ENCODE measurements around the gene PRTN3. TPM values are rescaled to one million over a fixed set of nuclear protein-coding genes. Genes with fewer than 3 reads are reported as not detected.

PRTN3 gene
- total RNA-seq, 1 donor from 2014 or later = not detected

GRCh38 chr19:825897-826644 is 14.7 kb upstream of the PRTN3 start:
- Mint-ChIP-seq H3K36me3 (no peaks in the 10 kb centered on the region), H3K27me3 (no peaks in the 10 kb centered on the region), H3K4me1 (ENCODE audit: unreplicated experiment) (no peaks in the 10 kb centered on the region), H3K4me3 (no peak overlapping the region), H3K27ac (no peak overlapping the region), H3K9me3 (no peaks in the 10 kb centered on the region)
- DNase-seq (ENCODE audit: extremely low spot score, unreplicated experiment) = no peak
- TF ChIP-seq, protein P1, sequence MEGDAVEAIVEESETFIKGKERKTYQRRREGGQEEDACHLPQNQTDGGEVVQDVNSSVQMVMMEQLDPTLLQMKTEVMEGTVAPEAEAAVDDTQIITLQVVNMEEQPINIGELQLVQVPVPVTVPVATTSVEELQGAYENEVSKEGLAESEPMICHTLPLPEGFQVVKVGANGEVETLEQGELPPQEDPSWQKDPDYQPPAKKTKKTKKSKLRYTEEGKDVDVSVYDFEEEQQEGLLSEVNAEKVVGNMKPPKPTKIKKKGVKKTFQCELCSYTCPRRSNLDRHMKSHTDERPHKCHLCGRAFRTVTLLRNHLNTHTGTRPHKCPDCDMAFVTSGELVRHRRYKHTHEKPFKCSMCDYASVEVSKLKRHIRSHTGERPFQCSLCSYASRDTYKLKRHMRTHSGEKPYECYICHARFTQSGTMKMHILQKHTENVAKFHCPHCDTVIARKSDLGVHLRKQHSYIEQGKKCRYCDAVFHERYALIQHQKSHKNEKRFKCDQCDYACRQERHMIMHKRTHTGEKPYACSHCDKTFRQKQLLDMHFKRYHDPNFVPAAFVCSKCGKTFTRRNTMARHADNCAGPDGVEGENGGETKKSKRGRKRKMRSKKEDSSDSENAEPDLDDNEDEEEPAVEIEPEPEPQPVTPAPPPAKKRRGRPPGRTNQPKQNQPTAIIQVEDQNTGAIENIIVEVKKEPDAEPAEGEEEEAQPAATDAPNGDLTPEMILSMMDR (conservative IDR thresholded peaks at IDR 0.05) = no peak

DNA sequence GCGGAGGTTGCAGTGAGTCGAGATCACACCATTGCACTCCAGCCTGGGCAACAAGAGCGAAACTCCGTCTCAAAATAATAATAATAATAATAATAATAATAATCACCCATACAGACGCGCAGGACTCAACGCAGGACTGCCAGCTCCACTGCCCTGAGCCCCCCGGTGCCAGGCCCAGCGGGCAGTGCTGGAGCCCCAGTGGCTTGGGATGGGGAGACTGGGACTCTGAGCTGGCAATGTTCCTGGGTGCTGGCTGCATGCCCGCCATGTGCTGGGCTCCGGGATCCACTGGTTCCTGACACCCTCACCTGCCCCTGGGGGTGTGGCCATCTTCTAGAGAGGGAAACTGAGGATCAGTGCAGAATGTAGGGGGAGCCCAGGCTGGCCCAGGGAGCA is 13.5 kb upstream of the PRTN3 start:
- no peak overlapping the region for H3K4me3 Mint-ChIP-seq

DNA sequence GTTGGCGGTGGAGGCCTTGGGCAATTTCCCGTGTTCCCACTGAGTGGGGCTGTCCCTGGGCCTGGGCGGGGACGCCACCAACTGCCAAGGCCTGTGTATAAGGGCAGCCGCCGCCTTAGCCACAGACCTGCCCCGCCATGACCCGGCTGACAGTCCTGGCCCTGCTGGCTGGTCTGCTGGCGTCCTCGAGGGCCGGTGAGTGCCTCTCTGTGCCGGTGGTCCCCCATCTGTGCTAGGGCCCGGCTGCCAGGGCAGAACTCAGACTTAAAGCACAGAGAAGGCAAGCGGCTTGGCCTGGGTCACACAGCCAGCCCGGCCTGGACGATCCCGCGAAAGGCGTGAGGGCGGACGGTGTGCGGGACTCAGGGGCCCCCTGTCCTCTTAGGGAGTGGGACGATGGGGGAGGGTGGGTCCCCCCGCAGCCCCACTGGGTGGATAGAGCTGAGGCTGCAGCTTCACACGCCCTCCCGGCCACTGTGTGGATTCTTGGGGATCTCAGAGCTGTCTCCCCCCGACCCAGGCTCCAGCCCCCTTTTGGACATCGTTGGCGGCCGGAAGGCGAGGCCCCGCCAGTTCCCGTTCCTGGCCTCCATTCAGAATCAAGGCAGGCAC is 13.0 kb upstream of the PRTN3 start, which contains the start of gene AZU1:
TSS of gene AZU1 (plus strand) at position 128 of the 612 bp plus-strand sequence. CDS start at position 138, 10 bp downstream.
- Mint-ChIP-seq H3K27ac (no peak within 1 kb of the TSS), H3K9me3 (no peaks in the 10 kb centered on the region), H3K27me3 (no peaks in the 10 kb centered on the region), H3K4me3 (no peak within 1 kb of the TSS), H3K4me1 (ENCODE audit: unreplicated experiment) (no peaks in the 10 kb centered on the region), H3K36me3 (no peaks in the 10 kb centered on the region)
- DNase-seq (ENCODE audit: extremely low spot score, unreplicated experiment) = no peak
- TF ChIP-seq, protein P1 (conservative IDR thresholded peaks at IDR 0.05) = no peak

More for the DNA sequence above, 13.5 kb upstream of the PRTN3 start:
- no peaks in the 10 kb centered on the region for H3K9me3 Mint-ChIP-seq
- TF ChIP-seq, protein P1 (conservative IDR thresholded peaks at IDR 0.05) = no peak
- no peaks in the 10 kb centered on the region for H3K27me3 Mint-ChIP-seq
- H3K27ac Mint-ChIP-seq = no peak overlapping the region
- DNase-seq (ENCODE audit: extremely low spot score, unreplicated experiment) = no peak
- H3K36me3 Mint-ChIP-seq = no peaks in the 10 kb centered on the region
- H3K4me1 Mint-ChIP-seq (ENCODE audit: unreplicated experiment) = no peaks in the 10 kb centered on the region

DNA sequence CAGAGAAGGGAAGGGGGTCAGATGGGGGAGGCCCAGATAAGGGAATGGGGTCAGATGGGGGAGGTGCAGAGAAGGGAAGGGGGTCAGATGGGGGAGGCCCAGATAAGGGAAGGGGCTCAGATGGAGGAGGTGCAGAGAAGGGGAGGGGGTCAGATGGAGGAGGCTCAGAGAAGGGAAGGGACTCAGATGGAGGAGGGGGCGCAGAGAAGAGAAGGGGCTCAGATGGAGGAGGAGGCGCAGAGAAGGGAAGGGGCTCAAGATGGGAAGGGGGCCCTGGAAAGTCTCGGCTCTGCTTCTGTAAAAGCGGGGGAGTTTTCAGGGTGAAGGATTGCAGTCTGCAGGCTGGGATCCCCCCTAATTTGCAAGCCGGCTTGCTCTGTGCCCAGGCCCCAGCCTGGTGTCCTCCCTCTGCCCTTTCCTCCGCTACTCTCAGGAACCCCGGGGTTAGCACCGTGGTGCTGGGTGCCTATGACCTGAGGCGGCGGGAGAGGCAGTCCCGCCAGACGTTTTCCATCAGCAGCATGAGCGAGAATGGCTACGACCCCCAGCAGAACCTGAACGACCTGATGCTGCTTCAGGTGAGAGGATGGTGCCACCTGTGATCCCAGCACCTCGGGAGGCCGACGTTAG is 11.6 kb upstream of the PRTN3 start:
- TF ChIP-seq, protein P1 (conservative IDR thresholded peaks at IDR 0.05) = no peak
- no peak for DNase-seq (ENCODE audit: extremely low spot score, unreplicated experiment)
- H3K9me3 Mint-ChIP-seq = no peaks in the 10 kb centered on the region
- H3K4me1 Mint-ChIP-seq (ENCODE audit: unreplicated experiment) = no peaks in the 10 kb centered on the region
- no peaks in the 10 kb centered on the region for H3K36me3 Mint-ChIP-seq
- H3K27ac Mint-ChIP-seq = no peak overlapping the region
- H3K4me3 Mint-ChIP-seq = no peak overlapping the region
- H3K27me3 Mint-ChIP-seq = no peaks in the 10 kb centered on the region

DNA sequence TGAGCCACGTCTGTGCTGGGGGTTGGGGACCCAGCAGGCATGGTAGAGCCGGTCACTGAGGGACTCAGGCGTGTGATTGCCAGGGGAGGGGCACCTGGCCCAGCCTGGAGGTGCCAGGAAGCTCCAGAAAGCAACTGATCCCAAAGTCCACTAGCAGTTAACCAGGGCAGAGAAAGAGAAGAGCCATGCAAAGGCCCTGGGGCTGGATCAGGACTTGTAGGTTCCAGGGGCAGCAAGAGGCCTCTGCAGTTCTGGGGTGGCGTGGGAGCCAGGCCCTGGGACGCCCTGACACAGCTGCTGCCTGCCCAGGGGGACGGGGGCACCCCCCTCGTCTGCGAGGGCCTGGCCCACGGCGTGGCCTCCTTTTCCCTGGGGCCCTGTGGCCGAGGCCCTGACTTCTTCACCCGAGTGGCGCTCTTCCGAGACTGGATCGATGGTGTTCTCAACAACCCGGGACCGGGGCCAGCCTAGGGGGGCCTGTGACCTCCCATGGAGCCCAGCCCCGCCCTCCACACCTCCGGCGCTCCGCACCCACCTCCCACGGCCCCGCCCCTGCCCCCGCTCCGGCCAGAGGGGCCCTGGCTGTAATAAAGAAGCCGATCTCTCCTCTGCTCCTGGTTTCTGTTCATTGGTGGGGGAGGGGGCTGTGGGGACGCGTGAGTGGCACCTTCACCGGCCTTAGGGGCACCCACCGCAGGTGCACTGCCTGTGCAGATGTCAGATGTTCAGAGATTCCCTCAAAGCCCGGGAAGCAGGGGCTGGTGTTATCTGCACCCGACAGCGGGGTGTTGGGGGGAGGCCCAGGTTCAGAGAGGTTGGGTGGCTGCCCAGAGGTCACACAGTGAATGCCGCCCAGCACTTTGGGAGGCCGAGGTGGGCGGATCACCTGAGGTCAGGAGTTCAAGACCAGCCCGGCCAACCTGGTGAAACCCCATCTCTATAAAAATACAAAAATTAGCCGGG is 9.1 kb upstream of the PRTN3 start:
- DNase-seq (ENCODE audit: extremely low spot score, unreplicated experiment) = no peak
- Mint-ChIP-seq H3K27me3 (peaks cover 3% of the 10 kb centered on the region), H3K4me1 (ENCODE audit: unreplicated experiment) (no peaks in the 10 kb centered on the region), H3K9me3 (no peaks in the 10 kb centered on the region), H3K27ac (no peak overlapping the region), H3K36me3 (no peaks in the 10 kb centered on the region), H3K4me3 (no peak overlapping the region)
- TF ChIP-seq, protein P1 (conservative IDR thresholded peaks at IDR 0.05) = no peak

All from type B pancreatic cell (in vitro differentiated cells).